ENCODE data around the gene TMEM115.

TMEM115 gene

GRCh38 chr3:50342813-50343633, 16.3 kb downstream of the TMEM115 start:
- TF ChIP-seq ZNF70 (CRISPR knock-in tag; IDR thresholded peaks at IDR 0.05) = no peak
- no peak for TF ChIP-seq SNAI2 (CRISPR knock-in tag; IDR thresholded peaks at IDR 0.05)
- no peak for TF ChIP-seq GLIS3 (CRISPR knock-in tag; IDR thresholded peaks at IDR 0.05)
- no peak for TF ChIP-seq PATZ1 (CRISPR knock-in tag; IDR thresholded peaks at IDR 0.05; ENCODE audit: borderline replicate concordance)
- no peak for TF ChIP-seq CSDC2 (CRISPR knock-in tag; IDR thresholded peaks at IDR 0.05)
- no peak for TF ChIP-seq ISL1 (CRISPR knock-in tag; IDR thresholded peaks at IDR 0.05)
- no peak for TF ChIP-seq ZFP3 (CRISPR knock-in tag; IDR thresholded peaks at IDR 0.05)
- no peak for ATAC-seq

GRCh38 chr3:50341996-50342650, 17.2 kb downstream of the TMEM115 start:
- TF ChIP-seq TSHZ2 (CRISPR knock-in tag; IDR thresholded peaks at IDR 0.05) (no peak), GLIS3 (CRISPR knock-in tag; IDR thresholded peaks at IDR 0.05) (no peak), PATZ1 (CRISPR knock-in tag; IDR thresholded peaks at IDR 0.05; ENCODE audit: borderline replicate concordance) (no peak), SNAI2 (CRISPR knock-in tag; IDR thresholded peaks at IDR 0.05) (no peak), ZFP3 (CRISPR knock-in tag; IDR thresholded peaks at IDR 0.05) (no peak), ESRRG (CRISPR knock-in tag; IDR thresholded peaks at IDR 0.05) (no peak), ZNF565 (CRISPR knock-in tag; conservative IDR thresholded peaks at IDR 0.05; ENCODE audit: low read depth) (no peak), ISL1 (CRISPR knock-in tag; IDR thresholded peaks at IDR 0.05) (no peak), ZC3H10 (CRISPR knock-in tag; IDR thresholded peaks at IDR 0.05) (no peak), ZNF8 (CRISPR knock-in tag; IDR thresholded peaks at IDR 0.05) (no peak), PPARA (CRISPR knock-in tag; IDR thresholded peaks at IDR 0.05; ENCODE audit: borderline replicate concordance) (no peak)
- TF ChIP-seq, protein P1, sequence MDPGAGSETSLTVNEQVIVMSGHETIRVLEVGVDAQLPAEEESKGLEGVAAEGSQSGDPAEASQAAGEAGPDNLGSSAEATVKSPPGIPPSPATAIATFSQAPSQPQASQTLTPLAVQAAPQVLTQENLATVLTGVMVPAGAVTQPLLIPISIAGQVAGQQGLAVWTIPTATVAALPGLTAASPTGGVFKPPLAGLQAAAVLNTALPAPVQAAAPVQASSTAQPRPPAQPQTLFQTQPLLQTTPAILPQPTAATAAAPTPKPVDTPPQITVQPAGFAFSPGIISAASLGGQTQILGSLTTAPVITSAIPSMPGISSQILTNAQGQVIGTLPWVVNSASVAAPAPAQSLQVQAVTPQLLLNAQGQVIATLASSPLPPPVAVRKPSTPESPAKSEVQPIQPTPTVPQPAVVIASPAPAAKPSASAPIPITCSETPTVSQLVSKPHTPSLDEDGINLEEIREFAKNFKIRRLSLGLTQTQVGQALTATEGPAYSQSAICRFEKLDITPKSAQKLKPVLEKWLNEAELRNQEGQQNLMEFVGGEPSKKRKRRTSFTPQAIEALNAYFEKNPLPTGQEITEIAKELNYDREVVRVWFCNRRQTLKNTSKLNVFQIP (CRISPR knock-in tag; IDR thresholded peaks at IDR 0.05; ENCODE audit: borderline replicate concordance, low read depth) = no peak
- no peak for ATAC-seq

GRCh38 chr3:50341537-50341936, 17.8 kb downstream of the TMEM115 start:
- ATAC-seq = no peak
- TF ChIP-seq CREB5 (CRISPR knock-in tag; IDR thresholded peaks at IDR 0.05; ENCODE audit: low read depth) = no peak
- TF ChIP-seq ZFP30 (CRISPR knock-in tag; IDR thresholded peaks at IDR 0.05) = no peak
- TF ChIP-seq, protein P1 (CRISPR knock-in tag; IDR thresholded peaks at IDR 0.05; ENCODE audit: borderline replicate concordance, low read depth) = no peak
- TF ChIP-seq ZNF70 (CRISPR knock-in tag; IDR thresholded peaks at IDR 0.05) = no peak
- TF ChIP-seq TOX (CRISPR knock-in tag; IDR thresholded peaks at IDR 0.05; ENCODE audit: borderline replicate concordance) = no peak
- TF ChIP-seq GLIS3 (CRISPR knock-in tag; IDR thresholded peaks at IDR 0.05) = no peak
- TF ChIP-seq ZC3H10 (CRISPR knock-in tag; IDR thresholded peaks at IDR 0.05) = no peak
- no peak for TF ChIP-seq RARB (CRISPR knock-in tag; IDR thresholded peaks at IDR 0.05)
- TF ChIP-seq ZNF8 (CRISPR knock-in tag; IDR thresholded peaks at IDR 0.05) = no peak
- TF ChIP-seq BACH2 (CRISPR knock-in tag; IDR thresholded peaks at IDR 0.05; ENCODE audit: borderline replicate concordance) = no peak
- TF ChIP-seq ARNTL (CRISPR knock-in tag; IDR thresholded peaks at IDR 0.05; ENCODE audit: borderline replicate concordance, low read depth) = no peak
- TF ChIP-seq TSHZ2 (CRISPR knock-in tag; IDR thresholded peaks at IDR 0.05) = no peak
- TF ChIP-seq SNAI2 (CRISPR knock-in tag; IDR thresholded peaks at IDR 0.05) = no peak

All from SK-N-SH treated with all-trans-retinoic acid at 6 μM for 48 hours (cell line).